Putamen (tissue), 1 donor: ENCODE results near the gene ZSCAN21.
"Not testable (repeated sequence)": the region's sequence is repeated elsewhere in the genome, so short reads cannot be mapped to it uniquely, and the experiment has no call there.

Experiments
- DNase-seq: peaks from one replicate; pipeline ENCODE4 v3.0.0-alpha.2; 2016; ENCODE audit warnings: low spot score

ZSCAN21 gene

DNA sequence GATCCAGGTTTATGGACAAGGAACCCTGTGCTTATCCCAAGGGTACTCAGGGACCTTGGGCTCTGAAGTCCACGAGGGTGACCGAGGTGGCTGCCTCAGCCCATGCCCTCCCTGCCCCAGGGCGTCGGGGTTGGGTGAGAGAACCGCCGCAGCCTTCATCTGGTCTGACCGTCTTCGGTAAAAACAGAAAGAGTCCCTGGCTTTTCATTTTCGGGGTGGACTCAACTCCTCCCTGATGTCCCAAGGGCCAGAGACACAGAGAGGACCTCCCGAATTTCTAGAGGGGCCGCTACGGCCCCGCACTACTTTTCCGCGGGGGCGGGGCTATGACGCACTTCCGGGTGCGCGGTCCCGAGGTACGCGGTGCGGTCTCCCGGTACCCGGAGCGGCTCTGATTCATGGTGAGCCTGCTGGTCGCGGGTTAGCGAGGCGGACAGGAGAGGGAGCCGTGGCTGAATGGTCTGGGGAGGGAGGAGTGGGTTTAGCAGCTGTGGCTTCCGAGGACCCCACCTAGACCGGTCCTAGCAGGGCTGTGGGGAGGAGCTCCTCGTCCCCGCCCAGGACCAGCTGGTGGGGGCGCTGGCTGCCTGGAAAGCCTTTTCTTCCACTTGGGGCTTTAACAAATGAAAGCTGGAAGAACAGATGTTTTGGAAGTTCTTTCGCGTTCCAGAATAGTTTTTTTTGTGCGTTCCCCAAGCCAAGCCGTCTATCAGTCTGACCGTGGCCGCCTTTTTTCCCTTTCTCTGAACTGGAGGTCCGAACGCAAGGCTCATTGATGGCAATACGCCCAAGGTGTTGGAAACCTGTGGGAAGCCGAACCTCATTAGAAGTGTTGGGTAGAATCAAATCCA is at the start of gene ZSCAN21:
TSS of gene ZSCAN21 (plus strand) at position 334 of the 851 bp plus-strand sequence. CDS start 7,233 bp downstream, outside the sequence.
- peak; percentile 83 for DNase-seq

DNA sequence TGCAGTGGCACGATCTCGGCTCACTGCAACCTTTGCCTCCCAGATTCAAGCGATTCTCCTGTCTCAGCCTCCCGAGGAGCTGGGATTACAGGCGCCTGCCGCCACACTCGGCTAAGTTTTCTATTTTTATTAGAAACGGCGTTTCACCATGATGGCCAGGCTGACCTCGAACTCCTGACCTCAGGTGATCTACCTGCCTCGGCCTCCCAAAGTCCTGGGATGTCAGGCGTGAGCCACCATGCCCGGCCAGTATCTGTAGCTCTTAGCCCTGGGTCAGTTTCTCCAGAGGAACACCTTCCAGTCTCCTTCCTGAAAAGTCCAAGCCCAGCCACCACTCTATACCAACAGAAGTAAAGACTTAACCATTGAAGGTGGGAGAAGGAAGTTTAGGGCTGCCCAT is 49.3 kb upstream of the ZSCAN21 start:
- DNase-seq: no peak

DNA sequence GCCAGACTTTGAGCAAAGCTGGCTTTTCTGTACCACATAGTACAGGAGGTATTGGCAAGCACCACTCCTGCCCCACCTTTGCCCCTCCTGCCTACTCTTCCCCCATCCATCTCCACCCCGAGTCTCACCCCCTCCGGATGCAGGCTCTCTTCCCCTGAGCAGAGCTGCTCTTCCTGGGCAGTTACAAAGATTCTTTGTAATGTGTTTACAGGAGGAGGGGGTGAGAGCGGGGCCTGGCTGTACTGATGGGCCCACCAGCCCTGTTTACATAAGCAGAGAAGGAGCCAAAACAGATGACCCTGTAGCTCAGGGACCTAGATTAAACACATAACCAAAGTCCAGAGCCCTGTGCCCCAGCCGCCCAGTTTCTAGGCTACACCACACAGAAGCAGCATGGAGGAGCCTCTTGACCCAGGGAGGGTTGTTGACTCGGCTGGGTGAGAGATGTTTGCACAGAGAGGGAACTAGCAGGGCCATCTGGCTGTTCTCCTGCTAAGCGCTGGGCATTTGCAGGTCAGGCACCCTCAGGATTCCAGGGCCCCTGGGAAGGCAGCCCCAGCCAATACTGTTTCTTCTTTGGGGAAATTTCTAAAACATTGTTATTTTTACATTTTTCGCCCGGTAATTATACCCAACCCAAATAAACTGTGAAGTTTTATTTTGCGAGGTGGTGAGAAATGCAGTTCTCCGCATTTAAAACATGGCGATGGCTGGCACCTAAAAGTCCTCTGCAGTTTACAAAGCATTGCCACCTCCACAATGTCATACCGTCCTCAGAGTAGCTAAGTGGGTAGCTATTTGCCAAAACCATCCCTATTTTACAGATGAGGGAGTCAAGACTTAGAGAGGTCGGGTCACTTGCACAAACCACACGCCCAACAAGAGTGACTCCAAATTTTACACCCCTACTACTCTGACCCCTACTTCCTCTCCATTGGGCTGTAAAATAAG is 45.6 kb upstream of the ZSCAN21 start:
- peak; percentile 78 for DNase-seq

DNA sequence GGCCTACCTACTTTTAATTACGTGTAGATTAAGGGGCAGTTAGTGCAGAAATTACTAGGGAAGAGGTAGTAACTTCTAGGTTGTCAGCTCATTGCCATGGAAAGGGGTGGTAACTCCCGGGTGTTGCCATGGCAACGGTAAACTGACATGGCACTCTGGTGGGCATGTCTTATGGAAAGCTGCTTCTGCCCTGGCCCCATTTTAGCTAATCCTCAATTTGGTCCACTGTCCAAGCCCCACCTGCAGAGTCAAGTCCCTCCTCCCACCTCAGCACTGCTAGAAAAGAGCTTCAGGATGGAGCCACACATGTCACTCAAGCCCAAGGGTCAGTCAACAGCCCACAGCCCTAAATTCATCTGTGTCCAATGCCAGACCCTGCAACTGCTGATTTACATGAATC is 41.7 kb upstream of the ZSCAN21 start:
- no peak for DNase-seq

DNA sequence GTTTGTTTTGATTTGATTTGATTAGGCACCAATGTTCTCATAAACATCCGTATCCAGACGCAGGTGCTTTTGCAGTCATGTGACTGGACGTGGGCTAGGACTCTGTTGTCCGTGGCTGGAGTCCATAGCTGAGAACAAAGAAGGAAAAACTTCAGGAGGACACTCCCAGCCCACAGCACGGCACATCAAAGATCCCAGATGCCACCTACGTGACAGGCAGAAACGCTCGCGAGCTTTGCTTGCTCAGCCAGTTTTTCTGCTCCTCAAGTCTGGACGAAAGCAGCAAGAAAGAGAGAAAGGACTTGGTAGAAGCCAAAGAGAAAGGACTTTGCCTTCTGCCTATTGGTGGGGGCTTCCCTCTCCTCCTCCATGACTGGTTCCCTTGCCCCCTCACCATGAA is 41.0 kb upstream of the ZSCAN21 start:
- DNase-seq: peak; percentile 16

DNA sequence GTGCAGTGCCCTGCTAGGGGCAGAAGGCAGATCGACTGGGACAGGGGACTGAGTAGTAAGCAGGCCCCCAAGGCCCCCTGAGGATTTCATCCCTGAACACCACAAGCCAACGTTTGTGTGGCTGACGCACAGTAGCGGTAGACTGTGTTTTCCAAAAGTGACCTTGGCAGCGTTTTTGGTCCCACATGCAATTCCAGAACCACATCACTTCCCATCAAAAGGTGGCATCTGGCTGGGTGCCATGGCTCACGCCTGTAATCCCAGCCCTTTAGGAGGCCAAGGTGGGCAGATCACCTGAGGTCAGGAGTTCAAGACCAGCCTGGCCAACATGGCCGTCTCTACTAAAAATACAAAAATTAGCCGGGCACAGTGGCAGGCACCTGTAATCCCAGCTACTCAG is 39.6 kb upstream of the ZSCAN21 start:
- DNase-seq: not testable (repeated sequence)

DNA sequence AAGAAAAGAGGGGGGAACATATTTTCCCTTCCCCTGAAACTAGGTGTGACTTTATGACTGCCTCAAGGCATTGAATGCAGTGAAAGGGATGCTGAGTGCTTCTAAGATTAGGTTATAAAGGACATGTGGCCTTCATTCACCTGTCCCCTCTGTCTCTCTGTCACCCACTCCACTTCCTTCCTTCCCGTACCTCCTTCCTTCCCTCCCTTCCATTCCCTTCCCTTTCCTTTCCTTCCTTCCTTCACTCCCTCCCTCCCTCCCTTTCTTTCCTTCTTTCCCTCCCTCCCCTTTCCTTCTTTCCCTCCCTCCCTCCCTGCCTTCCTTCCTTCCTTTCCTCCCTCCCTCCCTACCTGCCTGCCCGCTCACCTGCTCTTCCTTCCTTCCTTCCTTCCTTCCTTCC is 38.7 kb upstream of the ZSCAN21 start:
- DNase-seq: no peak

DNA sequence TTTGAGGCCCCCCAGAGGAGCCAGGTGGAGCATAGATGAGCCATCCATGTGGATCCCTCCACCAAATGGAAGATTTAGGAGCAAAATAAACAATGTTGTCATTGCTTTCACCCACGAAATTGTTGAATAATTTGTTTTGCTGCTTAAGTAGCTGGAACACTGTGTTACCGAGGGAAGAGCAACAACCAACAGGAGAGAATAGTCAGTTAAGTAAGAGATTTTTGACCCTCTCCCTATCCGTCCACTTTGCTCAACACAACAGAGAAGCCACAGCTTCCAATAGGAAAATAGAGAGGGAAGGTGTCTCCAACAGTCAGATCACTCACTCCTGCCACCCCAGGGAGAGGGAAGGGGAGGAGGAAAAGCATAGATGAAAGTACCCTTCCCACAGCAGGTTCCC is 38.1 kb upstream of the ZSCAN21 start:
- DNase-seq: no peak

DNA sequence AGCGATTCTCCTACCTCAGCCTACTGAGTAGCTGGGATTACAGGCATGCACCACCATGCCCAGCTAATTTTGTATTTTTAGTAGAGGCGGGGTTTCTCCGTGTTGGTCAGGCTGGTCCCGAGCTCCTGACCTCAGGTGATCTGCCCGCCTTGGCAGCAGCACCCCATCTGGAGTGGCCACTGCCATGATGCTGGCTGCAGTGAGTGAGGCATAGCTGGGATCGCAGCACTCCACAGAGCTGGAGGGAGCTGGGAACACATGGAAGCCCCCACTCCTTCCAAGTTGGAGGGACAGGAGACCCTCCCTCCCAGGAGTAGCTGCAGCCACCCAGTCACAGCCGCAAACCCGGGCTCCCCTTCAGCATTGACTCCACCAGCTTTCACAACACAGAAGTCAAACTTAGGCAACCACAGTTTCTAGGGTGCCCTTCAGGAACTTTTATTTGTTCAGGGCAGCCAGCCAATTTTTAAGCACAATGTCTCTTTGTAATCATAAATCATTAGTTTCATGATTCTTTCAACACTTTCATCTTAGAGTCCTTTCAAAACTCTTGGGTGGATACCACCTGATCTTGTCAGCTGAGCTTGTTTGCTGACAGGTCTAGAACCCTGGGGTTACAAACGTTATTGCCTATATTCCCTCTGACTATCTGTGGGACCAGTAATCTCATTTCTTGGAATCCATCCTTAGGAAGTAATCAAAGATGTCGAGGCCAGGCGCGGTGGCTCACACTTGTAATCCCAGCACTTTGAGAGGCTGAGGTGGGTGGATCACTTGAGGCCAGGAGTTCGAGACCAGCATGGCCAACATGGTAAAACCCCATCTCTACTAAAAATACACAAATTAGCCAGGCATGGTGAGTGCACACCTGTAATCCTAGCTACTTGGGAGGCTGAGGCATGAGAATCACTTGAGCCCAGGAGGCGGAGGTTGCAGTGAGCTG is 36.9 kb upstream of the ZSCAN21 start:
- not testable (repeated sequence) for DNase-seq

DNA sequence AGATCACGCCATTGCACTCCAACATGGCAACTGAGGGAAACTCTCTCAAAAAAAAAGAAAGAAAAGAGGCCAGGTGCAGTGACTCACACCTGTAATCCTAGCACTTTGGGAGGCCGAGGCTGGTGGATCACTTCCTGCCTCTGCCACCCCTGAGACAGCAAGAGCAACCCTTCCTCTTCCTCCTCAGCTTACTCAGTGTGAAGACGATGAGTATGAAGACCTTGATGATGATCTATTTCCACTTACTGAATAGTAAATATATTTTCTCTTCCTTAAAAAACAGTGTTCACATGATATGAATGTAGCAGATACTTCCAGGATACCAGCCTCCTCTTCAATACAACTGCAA is 36.3 kb upstream of the ZSCAN21 start:
- DNase-seq: no peak

DNA sequence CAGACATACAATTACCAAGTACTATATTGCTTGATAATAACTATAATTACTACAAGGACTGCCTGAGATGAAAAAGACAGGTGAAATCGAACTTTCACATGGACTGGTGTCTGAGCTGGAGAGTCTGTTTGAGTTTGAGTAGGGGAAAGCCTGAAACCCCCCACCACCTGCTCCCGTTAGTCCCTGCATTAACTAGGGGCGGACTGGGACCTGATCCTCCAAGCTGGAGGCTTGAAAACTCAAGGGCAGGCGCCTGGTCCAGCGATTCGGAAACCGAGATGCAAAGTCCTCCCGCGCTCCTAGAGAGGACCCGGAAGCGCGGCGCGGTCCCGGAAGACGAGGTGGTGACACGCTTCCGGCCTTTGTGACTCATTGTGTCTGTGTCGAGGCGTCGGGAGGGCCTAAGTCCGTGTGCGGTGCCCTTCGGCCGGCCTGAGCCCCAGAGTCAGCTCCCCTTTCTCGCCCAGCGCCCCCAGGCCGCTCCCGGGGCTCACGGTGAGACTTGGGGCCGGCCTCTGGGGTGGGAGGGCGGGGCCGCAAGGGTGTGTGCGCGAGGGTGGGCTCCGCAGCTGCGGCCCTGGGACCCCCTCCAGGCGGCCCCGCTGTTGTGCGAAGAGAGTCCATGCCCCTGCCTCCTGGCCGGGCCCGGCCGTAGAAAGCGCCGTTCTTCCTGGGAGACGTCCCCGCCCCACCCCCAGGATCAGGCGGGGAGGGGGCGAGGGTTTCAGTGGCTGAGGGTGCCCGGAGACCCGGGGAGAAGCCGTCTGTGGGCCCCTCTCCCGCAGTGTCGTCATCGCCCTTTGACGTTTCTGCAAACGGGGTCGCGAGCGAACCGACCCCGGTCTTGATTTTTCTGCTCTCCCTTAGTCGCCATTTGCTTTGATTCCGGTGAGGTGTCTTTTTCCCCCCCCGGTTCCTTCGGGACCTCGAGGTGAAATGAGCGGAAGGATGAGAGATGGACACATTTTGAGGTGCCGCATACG is 34.1 kb upstream of the ZSCAN21 start, which contains the start of gene ZKSCAN1:
TSS of gene ZKSCAN1 (plus strand) at position 365 of the 983 bp plus-strand sequence. CDS start 7,911 bp downstream, outside the sequence.
- DNase-seq: peak; percentile 94

DNA sequence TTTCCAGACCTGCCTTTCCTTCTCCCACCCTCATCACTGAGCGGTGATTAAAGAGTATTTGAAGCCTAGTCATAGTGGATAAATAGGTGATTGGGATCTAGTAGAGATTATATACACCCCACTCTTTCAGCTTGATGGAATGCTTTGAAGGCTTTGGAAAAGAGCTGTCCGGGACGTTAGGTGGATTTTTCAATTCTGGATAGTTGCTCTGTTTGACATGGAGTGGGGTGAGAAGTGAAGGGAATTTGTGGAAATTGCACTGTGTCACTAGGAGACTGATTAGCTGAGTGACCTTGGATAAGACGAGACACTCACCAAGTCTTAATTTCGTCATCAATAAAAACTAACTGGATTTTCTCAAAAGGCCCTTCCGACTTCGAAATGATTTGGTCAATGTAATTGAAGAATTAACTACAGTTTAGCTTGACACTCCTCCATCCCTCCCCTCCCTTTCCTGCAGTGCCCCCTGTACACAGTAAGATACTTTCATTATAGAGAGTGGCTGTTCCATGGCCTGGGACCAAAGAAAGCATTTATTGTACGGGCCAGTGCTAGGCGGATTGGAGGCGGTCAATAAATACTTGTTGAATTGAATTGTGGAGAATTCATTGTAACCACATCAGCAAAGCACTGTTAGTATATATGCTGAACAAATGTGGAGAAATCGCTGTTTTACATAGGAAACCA is 33.2 kb upstream of the ZSCAN21 start:
- peak; percentile 93 for DNase-seq

DNA sequence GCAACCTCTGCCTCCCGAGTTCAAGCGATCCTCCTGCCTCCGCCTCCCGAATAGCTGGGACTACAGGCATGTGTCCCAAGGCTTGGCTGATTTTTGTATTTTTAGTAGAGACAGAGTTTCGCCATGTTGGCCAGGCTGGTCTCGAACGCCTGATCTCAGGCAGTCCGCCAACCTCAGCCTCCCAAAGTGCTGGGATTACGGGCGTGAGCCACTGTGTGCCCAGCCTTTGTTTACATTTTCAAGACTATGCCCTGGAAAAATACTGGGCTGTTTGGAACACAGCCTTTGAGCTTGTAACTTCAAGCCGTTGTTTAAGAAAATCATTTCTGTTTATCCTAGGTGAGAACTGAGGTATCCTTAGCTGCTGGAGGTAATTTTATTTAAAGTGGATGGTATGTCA is 32.3 kb upstream of the ZSCAN21 start:
- no peak for DNase-seq

DNA sequence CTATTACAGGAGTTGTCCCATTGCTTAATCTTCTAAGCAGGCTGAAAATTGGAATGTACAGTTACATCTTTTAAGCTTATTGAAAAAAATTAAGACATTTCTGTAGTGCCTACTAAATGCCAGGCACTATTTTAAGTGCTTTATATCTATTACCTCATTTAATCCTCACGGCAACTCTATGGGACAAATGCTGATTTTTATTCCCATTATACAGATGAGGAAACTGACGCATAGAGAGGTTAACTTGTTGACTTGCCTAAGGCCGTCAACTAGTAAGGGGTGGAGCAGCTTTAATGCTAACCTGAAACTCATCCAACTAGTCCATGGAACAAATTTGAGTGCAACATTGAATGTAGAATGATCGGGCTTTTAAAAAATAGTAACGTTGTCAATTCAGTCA is 31.7 kb upstream of the ZSCAN21 start:
- no peak for DNase-seq

DNA sequence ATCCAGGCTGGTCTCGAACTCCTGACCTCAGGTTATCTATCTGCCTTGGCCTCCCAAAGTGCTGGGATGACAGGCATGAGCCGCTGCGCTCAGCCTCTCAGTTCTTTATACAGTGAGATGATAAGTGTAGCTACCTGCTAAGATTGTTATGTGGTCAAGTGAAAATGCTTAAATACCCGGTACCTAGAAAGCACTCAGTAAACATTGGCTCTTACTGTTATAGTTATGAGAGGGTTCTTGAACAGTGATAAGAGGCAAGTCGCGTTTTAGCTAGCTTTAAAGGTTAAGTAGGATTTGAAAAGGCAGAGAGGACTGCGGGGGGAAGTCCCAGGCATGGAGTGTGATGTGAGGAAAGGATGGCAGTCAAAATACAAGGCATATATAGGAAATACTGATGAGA is 29.7 kb upstream of the ZSCAN21 start:
- DNase-seq: no peak

DNA sequence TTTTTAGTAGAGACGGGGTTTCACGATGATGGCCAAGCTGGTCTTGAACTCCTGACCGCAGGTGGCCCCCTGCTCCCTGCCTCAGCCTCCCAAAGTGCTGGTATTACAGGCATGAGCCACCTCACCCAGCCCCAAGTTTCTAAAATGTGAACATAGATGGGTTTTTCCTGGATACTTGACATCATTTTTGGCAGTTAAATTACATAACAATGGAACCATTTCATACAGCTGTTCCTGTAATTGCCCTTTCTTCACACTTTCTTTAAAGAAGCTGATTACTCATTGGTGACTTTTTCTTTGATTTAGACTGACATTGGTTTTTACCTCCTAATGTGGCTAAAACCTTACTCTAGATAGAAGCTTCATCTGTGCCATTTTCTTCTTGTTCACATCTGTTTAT is 28.3 kb upstream of the ZSCAN21 start:
- no peak for DNase-seq

DNA sequence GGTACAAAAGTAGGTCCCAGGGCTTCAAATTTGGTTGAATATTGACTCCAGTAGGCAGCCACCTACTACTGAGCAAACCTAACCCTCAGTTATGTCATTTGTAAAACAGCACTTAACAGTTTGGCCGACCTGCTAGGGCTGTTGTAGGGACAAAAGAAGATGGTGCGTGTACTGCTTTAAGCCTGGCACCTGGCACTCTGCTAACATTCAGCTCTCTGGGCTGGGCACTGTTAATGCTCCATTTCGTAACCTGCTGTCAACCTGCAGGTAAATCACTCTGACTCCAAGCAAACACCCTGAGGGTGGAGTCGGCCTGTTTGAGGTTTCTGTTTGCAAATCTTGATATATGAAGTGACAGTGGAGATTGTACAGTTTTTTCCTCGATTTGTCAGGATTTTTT is 27.0 kb upstream of the ZSCAN21 start:
- DNase-seq: no peak

DNA sequence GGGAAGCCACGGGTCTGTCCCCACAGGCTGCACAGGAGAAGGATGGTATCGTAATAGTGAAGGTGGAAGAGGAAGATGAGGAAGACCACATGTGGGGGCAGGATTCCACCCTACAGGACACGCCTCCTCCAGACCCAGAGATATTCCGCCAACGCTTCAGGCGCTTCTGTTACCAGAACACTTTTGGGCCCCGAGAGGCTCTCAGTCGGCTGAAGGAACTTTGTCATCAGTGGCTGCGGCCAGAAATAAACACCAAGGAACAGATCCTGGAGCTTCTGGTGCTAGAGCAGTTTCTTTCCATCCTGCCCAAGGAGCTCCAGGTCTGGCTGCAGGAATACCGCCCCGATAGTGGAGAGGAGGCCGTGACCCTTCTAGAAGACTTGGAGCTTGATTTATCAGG is 26.0 kb upstream of the ZSCAN21 start:
- DNase-seq: no peak

DNA sequence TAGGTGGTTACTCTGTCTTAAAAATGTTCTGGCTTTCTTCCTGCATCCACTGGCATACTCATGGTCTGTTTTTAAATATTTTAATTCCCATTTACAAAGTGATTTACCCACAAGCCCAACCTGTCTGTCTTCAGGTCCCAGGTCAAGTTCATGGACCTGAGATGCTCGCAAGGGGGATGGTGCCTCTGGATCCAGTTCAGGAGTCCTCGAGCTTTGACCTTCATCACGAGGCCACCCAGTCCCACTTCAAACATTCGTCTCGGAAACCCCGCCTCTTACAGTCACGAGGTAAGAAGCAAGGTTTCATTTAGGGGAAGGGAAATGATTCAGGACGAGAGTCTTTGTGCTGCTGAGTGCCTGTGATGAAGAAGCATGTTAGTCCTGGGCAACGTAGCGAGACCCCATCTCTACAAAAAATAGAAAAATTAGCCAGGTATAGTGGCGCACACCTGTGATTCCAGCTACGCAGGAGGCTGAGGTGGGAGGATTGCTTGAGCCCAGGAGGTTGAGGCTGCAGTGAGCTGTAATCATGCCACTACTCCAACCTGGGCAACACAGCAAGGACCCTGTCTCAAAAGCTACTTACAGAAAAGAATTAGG is 25.5 kb upstream of the ZSCAN21 start:
- no peak for DNase-seq
